HG02678 (cell line): ENCODE measurements around the gene RWDD3.

Experiments
- ATAC-seq: cut with Tn5 transposase; IDR thresholded peaks from one replicate; pipeline ENCODE4 v1.9.1; 2021; ENCODE audit warnings: mild to moderate bottlenecking, moderate library complexity; ENCODE audit not compliant: unreplicated experiment

RWDD3 gene

GRCh38 chr1:95281781-95282517 is 47.9 kb downstream of the RWDD3 start:
- no peak for ATAC-seq

- ATAC-seq, result no peak
Observed at GRCh38 chr1:95282518-95282895, 48.5 kb downstream of the RWDD3 start.

DNA sequence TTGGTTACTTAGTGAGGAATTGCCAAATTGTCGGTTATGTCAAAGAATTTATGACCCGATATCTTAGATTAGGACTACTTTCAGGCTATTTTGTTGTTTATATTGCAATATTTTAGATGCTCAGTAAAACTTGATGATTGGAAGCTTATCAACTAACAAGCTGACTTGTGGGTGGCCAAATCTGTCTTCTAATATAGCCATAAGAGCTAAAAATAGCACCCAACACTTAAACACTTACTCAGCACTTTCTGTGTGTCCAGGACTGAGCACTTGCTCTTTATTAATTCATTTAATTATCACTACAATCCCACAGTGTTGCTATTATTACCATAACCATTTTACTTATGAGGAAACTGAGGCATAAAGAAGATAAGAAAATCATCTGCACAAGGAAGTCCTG is 50.4 kb downstream of the RWDD3 start:
- no peak for ATAC-seq

GRCh38 chr1:95286479-95286878 is 52.5 kb downstream of the RWDD3 start:
- ATAC-seq, result no peak

GRCh38 chr1:95287081-95287480 is 53.1 kb downstream of the RWDD3 start:
- ATAC-seq, result no peak

DNA sequence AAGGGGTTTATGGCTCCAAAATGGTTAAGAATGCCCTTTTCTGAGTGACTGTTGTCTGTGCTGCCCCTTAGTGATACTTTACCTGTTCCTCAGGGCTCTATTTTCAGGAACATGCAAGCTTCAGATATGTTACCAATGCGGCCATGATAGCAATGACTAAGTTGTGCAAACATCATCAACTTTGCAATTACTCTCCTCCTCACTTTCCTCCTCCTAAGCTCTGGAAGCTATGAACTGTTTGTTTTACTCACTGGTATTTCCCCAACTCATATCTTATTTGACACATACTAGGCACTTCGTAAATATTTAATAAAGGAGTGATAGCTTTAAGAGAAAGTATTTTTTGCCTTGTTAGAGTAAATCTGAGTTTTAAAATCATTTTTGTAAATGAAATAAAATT is 53.8 kb downstream of the RWDD3 start:
- no peak for ATAC-seq
